Osteoblast (primary cell): Measurements from ENCODE around the gene CD53. TPM values are rescaled to one million over a fixed set of nuclear protein-coding genes. Genes with fewer than 3 reads are reported as not detected.

Experiments
- DNase-seq: peaks from one replicate; pipeline ENCODE4 v3.0.0; 2011; ENCODE audit warnings: low spot score, mixed read lengths; ENCODE audit not compliant: insufficient read length; ENCODE audit errors: missing footprints
- H2AFZ ChIP-seq: 2 replicates; pipeline ENCODE4 v1.6.0; 2011; ENCODE audit warnings: mild to moderate bottlenecking, low read length
- H3K27ac ChIP-seq: 2 replicates; pipeline ENCODE4 v1.5.1; 2011; ENCODE audit warnings: mild to moderate bottlenecking, low read depth, low read length, moderate library complexity
- H3K27me3 ChIP-seq: 2 replicates; pipeline ENCODE4 v1.6.0; 2012; ENCODE audit warnings: mild to moderate bottlenecking, control low read depth, inconsistent platforms, low read length, moderate library complexity; ENCODE audit not compliant: insufficient read depth
- H3K36me3 ChIP-seq: 2 replicates; pipeline ENCODE4 v1.5.1; 2011; ENCODE audit warnings: mild to moderate bottlenecking, low read length, control low read depth, moderate library complexity; ENCODE audit not compliant: insufficient read depth
- H3K4me1 ChIP-seq: 2 replicates; pipeline ENCODE4 v1.5.1; 2011; ENCODE audit warnings: mild to moderate bottlenecking, low read length, control low read depth, moderate library complexity; ENCODE audit not compliant: insufficient read depth
- H3K4me2 ChIP-seq: 2 replicates; pipeline ENCODE4 v1.6.0; 2011; ENCODE audit warnings: mild to moderate bottlenecking, low read length; ENCODE audit not compliant: insufficient read depth
- H3K4me3 ChIP-seq: fragments of 200-600 bp; sonication (generic); 3 replicates; pipeline ENCODE4 v1.5.1; 2012; ENCODE audit warnings: mild to moderate bottlenecking, low read length, inconsistent platforms; ENCODE audit not compliant: insufficient read depth
- H3K79me2 ChIP-seq: 2 replicates; pipeline ENCODE4 v1.6.0; 2012; ENCODE audit warnings: mild to moderate bottlenecking, low read length, control low read depth, inconsistent platforms; ENCODE audit not compliant: insufficient read depth
- H3K9me3 ChIP-seq: 2 replicates; pipeline ENCODE4 v1.5.1; 2011; ENCODE audit warnings: low read depth, low read length, control low read depth
- H4K20me1 ChIP-seq: 2 replicates; pipeline ENCODE4 v1.6.0; 2012; ENCODE audit warnings: mild to moderate bottlenecking, low read length, control low read depth; ENCODE audit not compliant: insufficient read depth
- CTCF ChIP-seq: IDR thresholded peaks from 2 replicates; pipeline ENCODE4 v1.5.1; 2011; ENCODE audit warnings: mild to moderate bottlenecking, low read depth, low read length, moderate library complexity; ENCODE audit errors: extremely low read depth
- total RNA-seq: library from RNA; depleted of rRNA; stranded (reverse); fragments of >200 nt; gene quantifications from 2 replicates; pipeline ENCODE4 v1.2.3, GENCODE V29; 2012

CD53 gene
- total RNA-seq, 1 donor = 0.36 TPM

GRCh38 chr1:110874324-110875215 lies 1.6 kb downstream of the CD53 start:
- Histone ChIP-seq H3K27me3 (no peaks in the 10 kb centered on the region), H3K27ac (no peak overlapping the region), H3K4me2 (no peak overlapping the region), H3K9me3 (no peaks in the 10 kb centered on the region), H2AFZ (no peak overlapping the region), H3K4me1 (no peaks in the 10 kb centered on the region), H3K4me3 (no peak overlapping the region), H3K36me3 (no peaks in the 10 kb centered on the region), H3K79me2 (no peaks in the 10 kb centered on the region), H4K20me1 (no peaks in the 10 kb centered on the region)
- DNase-seq = no peak
- no peak for TF ChIP-seq CTCF

- no peaks in the 10 kb centered on the region for H3K36me3 ChIP-seq
- no peaks in the 10 kb centered on the region for H3K9me3 ChIP-seq
- H2AFZ ChIP-seq = no peak overlapping the region
- H3K4me3 ChIP-seq = no peak overlapping the region
- H4K20me1 ChIP-seq = no peaks in the 10 kb centered on the region
- no peaks in the 10 kb centered on the region for H3K79me2 ChIP-seq
- no peak overlapping the region for H3K27ac ChIP-seq
- no peaks in the 10 kb centered on the region for H3K27me3 ChIP-seq
- no peak for DNase-seq
- no peak for TF ChIP-seq CTCF
- H3K4me2 ChIP-seq = no peak overlapping the region
- no peaks in the 10 kb centered on the region for H3K4me1 ChIP-seq
Observed at GRCh38 chr1:110875216-110875731, 2.3 kb downstream of the CD53 start.

GRCh38 chr1:110876748-110877341 lies 3.9 kb downstream of the CD53 start:
- Histone ChIP-seq H3K9me3 (no peaks in the 10 kb centered on the region), H3K36me3 (no peaks in the 10 kb centered on the region), H3K4me2 (no peak overlapping the region), H3K4me1 (no peaks in the 10 kb centered on the region), H3K27ac (no peak overlapping the region), H3K27me3 (no peaks in the 10 kb centered on the region), H3K4me3 (no peak overlapping the region), H3K79me2 (no peaks in the 10 kb centered on the region), H2AFZ (no peak overlapping the region), H4K20me1 (no peaks in the 10 kb centered on the region)
- no peak for DNase-seq
- no peak for TF ChIP-seq CTCF

GRCh38 chr1:110877364-110877763 lies 4.4 kb downstream of the CD53 start:
- no peak overlapping the region for H3K4me3 ChIP-seq
- DNase-seq = no peak
- no peaks in the 10 kb centered on the region for H3K79me2 ChIP-seq
- H4K20me1 ChIP-seq = no peaks in the 10 kb centered on the region
- no peaks in the 10 kb centered on the region for H3K27me3 ChIP-seq
- H3K9me3 ChIP-seq = no peaks in the 10 kb centered on the region
- no peak for TF ChIP-seq CTCF
- H3K36me3 ChIP-seq = no peaks in the 10 kb centered on the region
- no peaks in the 10 kb centered on the region for H3K4me1 ChIP-seq
- no peak overlapping the region for H3K4me2 ChIP-seq
- no peak overlapping the region for H3K27ac ChIP-seq
- H2AFZ ChIP-seq = no peak overlapping the region
